ENCODE measurements around the gene IFT20.

GRCh38 chr17:28371245-28372202 lies 36.3 kb upstream of the IFT20 start, which contains the start of gene SARM1:
- TF ChIP-seq EP300 (IDR thresholded peaks at IDR 0.05) (no peak), CTCF (IDR thresholded peaks at IDR 0.05) (no peak), POLR2A (IDR thresholded peaks at IDR 0.05) (no peak), POLR2AphosphoS5 (IDR thresholded peaks at IDR 0.05) (no peak)

All from stomach (tissue), 4 donors.